Body of pancreas (tissue), 4 donors: ENCODE data around the gene XCR1. TPM values are rescaled to one million over a fixed set of nuclear protein-coding genes. Genes with fewer than 3 reads are reported as not detected.
A peak's percentile ranks its signal among the peaks of the same experiment; 100 is the strongest.

Experiments used
- ATAC-seq: fragments of 150-250 bp; one replicate; pipeline ENCODE4 v1.9.1; 2016
- DNase-seq, 4 donors: peaks; one replicate each; pipeline ENCODE4 v3.0.0-alpha.2; 2019
- H3K27ac ChIP-seq, 4 donors: fragments of 200-600 bp; sonication (generic); 1 replicate in 3 of 4; 2 replicates in 1 of 4; pipeline versions ENCODE4 v1.5.1 to v1.6.1; 2016 to 2019; ENCODE audit warnings: mild to moderate bottlenecking in 1 of 4, mixed read lengths in 1 of 4, moderate library complexity in 1 of 4
- H3K27me3 ChIP-seq, 2 donors: fragments of 200-600 bp; sonication (generic); one replicate each; pipeline ENCODE4 v1.6.0; 2016; ENCODE audit warnings: mild to moderate bottlenecking in 1 of 2
- H3K36me3 ChIP-seq, 2 donors: fragments of 200-600 bp; sonication (generic); replicated peaks in 1 of 2; 2 replicates each; pipeline ENCODE4 v1.5.1; 2016; ENCODE audit warnings: low read depth in 2 of 2; ENCODE audit not compliant: insufficient read depth in 1 of 2
- H3K4me1 ChIP-seq: fragments of 200-600 bp; sonication (generic); one replicate; pipeline ENCODE4 v1.6.0; 2016
- H3K4me3 ChIP-seq, 2 donors: fragments of 200-600 bp; sonication (generic); 1 replicate in 1 of 2; 2 replicates in 1 of 2; pipeline ENCODE4 v1.5.1; 2016 to 2019
- H3K9me3 ChIP-seq, 3 donors: fragments of 200-600 bp; sonication (generic); 1 replicate in 2 of 3; 2 replicates in 1 of 3; pipeline ENCODE4 v1.5.1; 2016
- CTCF ChIP-seq, 7 experiments: fragments of 450-650 bp in 4 of 7; fragments of 200-600 bp in 3 of 7; sonication (generic) in 3 of 7; IDR thresholded peaks; one replicate each; pipeline ENCODE4 v1.5.1; 2016 to 2019; ENCODE audit warnings: antibody characterized with exemption in 7 of 7
- POLR2A ChIP-seq, 3 donors: fragments of 450-650 bp; IDR thresholded peaks; one replicate each; pipeline ENCODE4 v1.6.1; 2016; ENCODE audit warnings: antibody characterized with exemption in 3 of 3, mild to moderate bottlenecking in 2 of 3
- WGBS, 2 donors: methylation state at CpG; one replicate each; pipeline ENCODE4 v1.1.5; 2017; 5-methylcytosine and 5-hydroxymethylcytosine counted together
- intact Hi-C: fragments of 100-400 bp; cut with DNase I; formaldehyde crosslinking; loops from one replicate; pipeline ENCODE4 v1.15.1; 2023
- total RNA-seq, 2 donors: library from RNA; depleted of rRNA; stranded (reverse); fragments of >200 nt; gene quantifications; one replicate each; pipeline ENCODE4 v1.1.0, GENCODE V29; 2016

XCR1 gene
- total RNA-seq, 2 donors from 2014 or later, result not detected

DNA sequence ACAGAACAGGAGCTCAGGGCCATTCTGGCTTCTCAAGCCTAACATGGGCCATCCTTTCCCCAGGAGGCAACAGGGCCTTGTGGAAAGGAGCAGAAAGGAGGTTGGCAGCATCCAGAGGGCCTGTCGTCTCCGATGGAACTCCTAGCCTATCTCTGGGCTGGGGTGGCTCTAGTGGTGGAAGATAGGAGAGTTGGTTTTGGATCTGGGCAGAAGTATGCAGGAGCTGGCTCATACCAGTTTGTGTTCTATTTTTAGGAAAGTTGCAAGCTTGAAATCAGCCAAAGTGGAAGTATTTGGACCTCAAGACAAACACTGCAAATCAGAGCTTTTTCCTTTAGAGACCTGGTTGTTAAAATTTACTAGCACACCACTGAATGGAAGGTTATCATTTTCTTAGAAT lies 35.4 kb upstream of the XCR1 start:
- ATAC-seq, result no peak
- Histone ChIP-seq H3K36me3 (no peaks in the 10 kb centered on the region), H3K4me3 (no peak overlapping the region), H3K9me3 (no peaks in the 10 kb centered on the region), H3K4me1 (no peaks in the 10 kb centered on the region), H3K27ac (no peak overlapping the region), H3K27me3 (no peaks in the 10 kb centered on the region)
- WGBS, 2 donors, result 23 to 56% methylated on average over 2 of the region's 2 CpGs
- TF ChIP-seq CTCF (IDR thresholded peaks at IDR 0.05), result no peak
- no peak for TF ChIP-seq POLR2A (IDR thresholded peaks at IDR 0.05)
- intact Hi-C loops, result no loop called here
- no peak for DNase-seq

DNA sequence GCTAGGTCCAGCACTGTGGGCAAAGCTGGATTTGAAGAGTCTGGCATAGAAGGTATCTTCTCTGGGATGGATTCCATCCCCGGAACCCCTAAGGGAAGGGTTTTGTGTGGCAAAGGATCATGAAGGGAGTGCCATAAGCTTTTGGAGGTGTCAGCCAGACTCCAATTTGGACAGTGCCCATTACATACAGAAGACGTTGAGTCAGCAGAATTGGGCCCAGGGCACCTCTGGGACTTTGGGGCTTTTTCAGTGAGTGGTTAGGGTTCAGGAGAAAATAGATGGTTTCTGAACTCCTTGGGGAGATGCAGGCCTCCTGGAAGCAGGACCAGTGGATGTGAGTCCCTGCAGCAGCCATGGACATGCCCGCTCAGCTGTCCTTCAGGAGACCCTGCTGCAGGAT lies 34.6 kb upstream of the XCR1 start:
- WGBS, 2 donors, result 89 to 94% methylated on average over 2 to 3 of the region's 3 CpGs
- H3K36me3 ChIP-seq, result no peaks in the 10 kb centered on the region
- no peak overlapping the region for H3K4me3 ChIP-seq
- H3K4me1 ChIP-seq, result no peaks in the 10 kb centered on the region
- H3K27ac ChIP-seq, result no peak overlapping the region
- no peak for ATAC-seq
- intact Hi-C loops, result no loop called here
- no peak for DNase-seq
- TF ChIP-seq CTCF (IDR thresholded peaks at IDR 0.05), result no peak
- no peak for TF ChIP-seq POLR2A (IDR thresholded peaks at IDR 0.05)
- H3K27me3 ChIP-seq, result no peaks in the 10 kb centered on the region
- no peaks in the 10 kb centered on the region for H3K9me3 ChIP-seq

DNA sequence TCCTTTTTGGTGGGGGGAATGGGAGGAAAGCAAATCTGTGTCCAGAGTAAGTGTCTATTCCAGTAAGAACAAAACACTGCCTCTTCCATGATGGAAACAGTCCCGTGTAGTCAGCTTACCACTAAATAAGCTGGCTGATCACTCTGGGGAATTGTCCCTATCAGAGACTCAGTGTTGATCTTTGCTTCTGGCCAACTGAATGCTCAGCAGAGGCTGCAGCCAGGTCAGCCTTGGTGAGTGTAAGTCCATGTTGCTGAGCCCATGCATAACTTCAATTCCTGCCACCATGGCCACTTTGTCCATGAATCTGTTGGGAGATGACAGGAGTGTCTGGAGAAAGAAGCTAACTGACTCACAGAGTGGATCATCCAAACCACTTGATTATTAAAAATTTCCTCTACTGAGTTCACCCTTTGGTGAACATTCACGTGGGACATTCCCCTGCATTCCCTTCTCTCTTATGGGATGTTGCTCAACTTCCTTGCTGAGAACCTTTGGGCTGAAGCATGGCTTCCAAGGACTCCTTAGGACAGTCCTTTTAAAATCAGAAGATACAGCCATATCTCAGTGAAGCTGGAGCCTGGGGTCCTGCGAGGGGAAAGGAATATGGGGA lies 33.9 kb upstream of the XCR1 start:
- WGBS, 2 donors, result 81 to 84% methylated on average over 3 of the region's 3 CpGs
- Histone ChIP-seq H3K4me1 (no peaks in the 10 kb centered on the region), H3K27ac (no peak overlapping the region), H3K9me3 (no peaks in the 10 kb centered on the region), H3K4me3 (no peak overlapping the region), H3K36me3 (no peaks in the 10 kb centered on the region), H3K27me3 (no peaks in the 10 kb centered on the region)
- no peak for DNase-seq
- intact Hi-C loops, result no loop called here
- no peak for ATAC-seq
- TF ChIP-seq CTCF (IDR thresholded peaks at IDR 0.05) (no peak), POLR2A (IDR thresholded peaks at IDR 0.05) (no peak)

- no peak for TF ChIP-seq POLR2A (IDR thresholded peaks at IDR 0.05)
- TF ChIP-seq CTCF (IDR thresholded peaks at IDR 0.05), result no peak
- Histone ChIP-seq H3K27ac (no peak overlapping the region), H3K36me3 (no peaks in the 10 kb centered on the region), H3K4me3 (no peak overlapping the region), H3K4me1 (no peaks in the 10 kb centered on the region), H3K27me3 (no peaks in the 10 kb centered on the region), H3K9me3 (no peaks in the 10 kb centered on the region)
- DNase-seq (no peak), ATAC-seq (no peak)
- WGBS, 2 donors, result 64 to 77% methylated on average over 2 of the region's 2 CpGs
- intact Hi-C loops, result no loop called here
Measured at GRCh38 chr3:46060551-46060950, 33.3 kb upstream of the XCR1 start.

- no peaks in the 10 kb centered on the region for H3K27me3 ChIP-seq
- no peaks in the 10 kb centered on the region for H3K4me1 ChIP-seq
- WGBS, 2 donors, result 41 to 60% methylated on average over 3 of the region's 3 CpGs
- DNase-seq (peak in 1 of 4 donors; percentile 27), ATAC-seq (no peak)
- no peak overlapping the region for H3K4me3 ChIP-seq
- H3K36me3 ChIP-seq, result no peaks in the 10 kb centered on the region
- H3K9me3 ChIP-seq, result no peaks in the 10 kb centered on the region
- intact Hi-C loops, result no loop called here
- no peak overlapping the region for H3K27ac ChIP-seq
- TF ChIP-seq CTCF (IDR thresholded peaks at IDR 0.05), result no peak
- TF ChIP-seq POLR2A (IDR thresholded peaks at IDR 0.05), result no peak
Measured at GRCh38 chr3:46059432-46059831, 32.1 kb upstream of the XCR1 start.
